B cell (primary cell): ENCODE measurements around the gene COMMD4.

Experiments
- EZH2 ChIP-seq: IDR thresholded peaks from 2 replicates; pipeline ENCODE4 v1.6.1; 2012; ENCODE audit warnings: borderline replicate concordance, low read depth, mild to moderate bottlenecking, moderate library complexity, low read length; ENCODE audit not compliant: insufficient read depth, poor library complexity, severe bottlenecking
- TF ChIP-seq, protein P1 (sequence below): fragments of 200-600 bp; IDR thresholded peaks from one replicate; pipeline ENCODE4 v1.8.0; 2022; ENCODE audit warnings: antibody characterized with exemption, mild to moderate bottlenecking

DNA sequence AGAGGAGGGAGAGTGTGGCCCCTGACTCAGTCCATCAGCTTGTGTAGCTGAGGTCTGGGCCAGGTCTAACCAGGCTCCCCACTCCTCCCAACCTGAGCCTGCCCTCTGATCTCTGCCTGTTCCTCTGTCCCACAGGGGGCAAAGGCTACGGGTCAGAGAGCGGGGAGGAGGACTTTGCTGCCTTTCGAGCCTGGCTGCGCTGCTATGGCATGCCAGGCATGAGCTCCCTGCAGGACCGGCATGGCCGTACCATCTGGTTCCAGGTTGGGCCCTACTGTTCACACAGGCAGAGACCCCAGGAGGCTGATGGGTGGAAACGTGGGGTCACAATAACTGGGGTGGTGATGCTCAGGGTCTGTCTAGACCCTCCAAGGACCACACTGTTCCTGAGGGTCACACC lies 17.7 kb downstream of the COMMD4 start:
- TF ChIP-seq EZH2: no peak
- TF ChIP-seq, protein P1, sequence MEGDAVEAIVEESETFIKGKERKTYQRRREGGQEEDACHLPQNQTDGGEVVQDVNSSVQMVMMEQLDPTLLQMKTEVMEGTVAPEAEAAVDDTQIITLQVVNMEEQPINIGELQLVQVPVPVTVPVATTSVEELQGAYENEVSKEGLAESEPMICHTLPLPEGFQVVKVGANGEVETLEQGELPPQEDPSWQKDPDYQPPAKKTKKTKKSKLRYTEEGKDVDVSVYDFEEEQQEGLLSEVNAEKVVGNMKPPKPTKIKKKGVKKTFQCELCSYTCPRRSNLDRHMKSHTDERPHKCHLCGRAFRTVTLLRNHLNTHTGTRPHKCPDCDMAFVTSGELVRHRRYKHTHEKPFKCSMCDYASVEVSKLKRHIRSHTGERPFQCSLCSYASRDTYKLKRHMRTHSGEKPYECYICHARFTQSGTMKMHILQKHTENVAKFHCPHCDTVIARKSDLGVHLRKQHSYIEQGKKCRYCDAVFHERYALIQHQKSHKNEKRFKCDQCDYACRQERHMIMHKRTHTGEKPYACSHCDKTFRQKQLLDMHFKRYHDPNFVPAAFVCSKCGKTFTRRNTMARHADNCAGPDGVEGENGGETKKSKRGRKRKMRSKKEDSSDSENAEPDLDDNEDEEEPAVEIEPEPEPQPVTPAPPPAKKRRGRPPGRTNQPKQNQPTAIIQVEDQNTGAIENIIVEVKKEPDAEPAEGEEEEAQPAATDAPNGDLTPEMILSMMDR: no peak
